Measurements from ENCODE around the gene NEDD8. TPM values are rescaled to one million over a fixed set of nuclear protein-coding genes. Genes with fewer than 3 reads are reported as not detected.

NEDD8 gene
- total and polyA plus RNA-seq, 2 experiments from 2014 or later, result 130 to 418 TPM

GRCh38 chr14:24266344-24267244 lies 34.4 kb upstream of the NEDD8 start:
- Histone ChIP-seq H3K79me2 (replicated peaks; ENCODE audit: insufficient read depth) (no peaks in the 10 kb centered on the region), H2AFZ (no peak overlapping the region), H3K4me2 (no peak overlapping the region), H3K9me2 (ENCODE audit: insufficient read depth) (no peaks in the 10 kb centered on the region), H3K4me1 (ENCODE audit: insufficient read depth) (peaks cover 6% of the 10 kb centered on the region; the same call in 1 of the 2 replicates), H3K27me3 (ENCODE audit: insufficient read depth) (no peaks in the 10 kb centered on the region), H3K36me3 (ENCODE audit: insufficient read depth) (no peaks in the 10 kb centered on the region), H3K27ac (ENCODE audit: low read depth) (no peak overlapping the region), H3F3A (replicated peaks; ENCODE audit: low read depth) (0 out of 2 replicates have a peak, but pooled peaks cover 6% of the 10 kb centered on the region), H4K20me1 (replicated peaks; ENCODE audit: insufficient read depth) (no peaks in the 10 kb centered on the region), H3K4me3 (no peak overlapping the region)
- no peak for TF ChIP-seq ZNF331 (CRISPR knock-in tag; IDR thresholded peaks at IDR 0.05; ENCODE audit: low read depth)
- no peak for TF ChIP-seq ETS1 (IDR thresholded peaks at IDR 0.05)
- no peak for TF ChIP-seq CTCF (conservative IDR thresholded peaks at IDR 0.05; ENCODE audit: low read depth in 2 of 2)
- TF ChIP-seq EZH2 (IDR thresholded peaks at IDR 0.05; ENCODE audit: low read depth, unreplicated experiment), result no peak
- no peak for TF ChIP-seq ZNF114 (CRISPR knock-in tag; IDR thresholded peaks at IDR 0.05)
- no peak for TF ChIP-seq ZNF462 (CRISPR knock-in tag; IDR thresholded peaks at IDR 0.05)
- TF ChIP-seq JUNB (IDR thresholded peaks at IDR 0.05; ENCODE audit: unreplicated experiment), result no peak
- TF ChIP-seq EZH2phosphoT487 (IDR thresholded peaks at IDR 0.05; ENCODE audit: unreplicated experiment), result no peak
- TF ChIP-seq STAT1 (IDR thresholded peaks at IDR 0.05; ENCODE audit: unreplicated experiment), result no peak
- TF ChIP-seq CREB1 (CRISPR knock-in tag; IDR thresholded peaks at IDR 0.05; ENCODE audit: low read depth), result no peak
- TF ChIP-seq REST (IDR thresholded peaks at IDR 0.05; ENCODE audit: unreplicated experiment), result no peak
- no peak for TF ChIP-seq NANOG (IDR thresholded peaks at IDR 0.05; ENCODE audit: borderline replicate concordance)
- no peak for TF ChIP-seq POLR2AphosphoS5 (IDR thresholded peaks at IDR 0.05; ENCODE audit: low read depth)
- Mint-ChIP-seq H3K4me3 (no peak overlapping the region), H3K36me3 (ENCODE audit: low read depth) (peaks cover 6% of the 10 kb centered on the region; the same call in 2 of the 3 replicates), H3K27me3 (ENCODE audit: insufficient read depth, low read depth, poor library complexity) (peaks cover 7% of the 10 kb centered on the region), H3K9me3 (no peaks in the 10 kb centered on the region; the same call in 2 of the 3 replicates), H3K4me1 (peaks cover 4% of the 10 kb centered on the region; the same call in 2 of the 3 replicates), H3K27ac (no peak overlapping the region)
- no peak for DNase-seq (ENCODE audit: low spot score)
- no peak for ATAC-seq

All from GM23338 (cell line).